Astrocyte (in vitro differentiated cells and primary cell): Measurements from ENCODE around the gene SCAPER.

Experiments used
- EZH2 ChIP-seq: IDR thresholded peaks from 2 replicates; pipeline ENCODE4 v1.6.1; 2012; ENCODE audit warnings: mild to moderate bottlenecking, low read length, inconsistent platforms; ENCODE audit not compliant: insufficient read depth
- TF ChIP-seq, protein P1 (sequence below): IDR thresholded peaks from 2 replicates; pipeline ENCODE4 v1.5.1; 2011; ENCODE audit warnings: low read depth, mild to moderate bottlenecking, inconsistent platforms, low read length, moderate library complexity; ENCODE audit not compliant: insufficient read depth

DNA sequence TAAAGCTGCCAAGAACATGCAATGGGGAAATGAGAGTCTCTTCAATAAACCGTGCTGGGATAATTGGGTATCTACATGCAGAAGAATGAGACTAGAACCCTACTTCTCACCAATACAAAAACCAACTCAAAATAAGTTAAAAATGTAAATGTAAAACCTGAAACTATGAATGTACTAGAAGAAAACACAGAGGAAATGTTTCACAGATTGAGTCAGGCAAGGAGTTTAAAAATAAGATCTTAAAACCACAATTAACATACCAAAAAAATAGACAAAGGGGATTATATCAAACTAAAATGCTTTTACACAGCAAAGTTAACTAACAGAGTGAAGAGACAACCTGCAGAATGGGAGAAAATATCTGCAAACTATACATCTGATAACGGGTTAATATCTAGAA lies 478.2 kb downstream of the SCAPER start:
- TF ChIP-seq, protein P1, sequence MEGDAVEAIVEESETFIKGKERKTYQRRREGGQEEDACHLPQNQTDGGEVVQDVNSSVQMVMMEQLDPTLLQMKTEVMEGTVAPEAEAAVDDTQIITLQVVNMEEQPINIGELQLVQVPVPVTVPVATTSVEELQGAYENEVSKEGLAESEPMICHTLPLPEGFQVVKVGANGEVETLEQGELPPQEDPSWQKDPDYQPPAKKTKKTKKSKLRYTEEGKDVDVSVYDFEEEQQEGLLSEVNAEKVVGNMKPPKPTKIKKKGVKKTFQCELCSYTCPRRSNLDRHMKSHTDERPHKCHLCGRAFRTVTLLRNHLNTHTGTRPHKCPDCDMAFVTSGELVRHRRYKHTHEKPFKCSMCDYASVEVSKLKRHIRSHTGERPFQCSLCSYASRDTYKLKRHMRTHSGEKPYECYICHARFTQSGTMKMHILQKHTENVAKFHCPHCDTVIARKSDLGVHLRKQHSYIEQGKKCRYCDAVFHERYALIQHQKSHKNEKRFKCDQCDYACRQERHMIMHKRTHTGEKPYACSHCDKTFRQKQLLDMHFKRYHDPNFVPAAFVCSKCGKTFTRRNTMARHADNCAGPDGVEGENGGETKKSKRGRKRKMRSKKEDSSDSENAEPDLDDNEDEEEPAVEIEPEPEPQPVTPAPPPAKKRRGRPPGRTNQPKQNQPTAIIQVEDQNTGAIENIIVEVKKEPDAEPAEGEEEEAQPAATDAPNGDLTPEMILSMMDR, result no peak
- TF ChIP-seq EZH2, result no peak
